ENCODE results near the gene SLC4A4. TPM values are rescaled to one million over a fixed set of nuclear protein-coding genes. Genes with fewer than 3 reads are reported as not detected.
"Not testable (repeated sequence)": the region's sequence is repeated elsewhere in the genome, so short reads cannot be mapped to it uniquely, and the experiment has no call there.

Gene SLC4A4
- total RNA-seq, 1 donor from 2014 or later: 28.5 TPM

DNA sequence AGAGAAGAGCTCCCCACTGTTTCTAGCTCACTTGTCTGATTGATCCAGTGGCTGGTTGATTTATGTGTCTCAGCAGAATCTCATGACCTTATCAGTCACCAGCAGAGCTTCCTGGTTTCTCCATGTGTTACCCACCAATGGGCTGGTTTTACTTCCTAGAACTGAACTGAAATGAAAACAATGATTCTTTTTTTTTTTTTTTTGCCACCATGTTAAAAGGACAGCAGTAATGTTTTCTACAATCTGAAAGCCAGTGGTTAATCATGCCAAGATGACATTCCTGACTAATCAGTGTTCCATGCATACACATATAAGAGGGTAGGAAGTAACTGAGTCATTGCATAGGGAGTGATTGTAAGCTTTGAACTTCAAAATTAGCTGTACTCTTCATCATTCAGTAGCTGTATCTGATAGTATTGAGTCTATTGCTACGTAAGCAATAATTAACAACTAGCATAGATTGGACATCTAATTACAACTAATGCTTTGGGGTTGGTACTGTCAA, 67.7 kb downstream of the SLC4A4 start:
- TF ChIP-seq, protein P1, sequence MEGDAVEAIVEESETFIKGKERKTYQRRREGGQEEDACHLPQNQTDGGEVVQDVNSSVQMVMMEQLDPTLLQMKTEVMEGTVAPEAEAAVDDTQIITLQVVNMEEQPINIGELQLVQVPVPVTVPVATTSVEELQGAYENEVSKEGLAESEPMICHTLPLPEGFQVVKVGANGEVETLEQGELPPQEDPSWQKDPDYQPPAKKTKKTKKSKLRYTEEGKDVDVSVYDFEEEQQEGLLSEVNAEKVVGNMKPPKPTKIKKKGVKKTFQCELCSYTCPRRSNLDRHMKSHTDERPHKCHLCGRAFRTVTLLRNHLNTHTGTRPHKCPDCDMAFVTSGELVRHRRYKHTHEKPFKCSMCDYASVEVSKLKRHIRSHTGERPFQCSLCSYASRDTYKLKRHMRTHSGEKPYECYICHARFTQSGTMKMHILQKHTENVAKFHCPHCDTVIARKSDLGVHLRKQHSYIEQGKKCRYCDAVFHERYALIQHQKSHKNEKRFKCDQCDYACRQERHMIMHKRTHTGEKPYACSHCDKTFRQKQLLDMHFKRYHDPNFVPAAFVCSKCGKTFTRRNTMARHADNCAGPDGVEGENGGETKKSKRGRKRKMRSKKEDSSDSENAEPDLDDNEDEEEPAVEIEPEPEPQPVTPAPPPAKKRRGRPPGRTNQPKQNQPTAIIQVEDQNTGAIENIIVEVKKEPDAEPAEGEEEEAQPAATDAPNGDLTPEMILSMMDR (IDR thresholded peaks at IDR 0.05): no peak
- Histone ChIP-seq H3K36me3 (no peaks in the 10 kb centered on the region), H3K4me3 (no peak overlapping the region), H3K27me3 (no peaks in the 10 kb centered on the region), H3K9me3 (no peaks in the 10 kb centered on the region), H3K27ac (no peak overlapping the region), H3K4me1 (no peaks in the 10 kb centered on the region)
- no peak for ATAC-seq
- intact Hi-C loops (cut with DNase I): no loop called here
- no peak for DNase-seq

DNA sequence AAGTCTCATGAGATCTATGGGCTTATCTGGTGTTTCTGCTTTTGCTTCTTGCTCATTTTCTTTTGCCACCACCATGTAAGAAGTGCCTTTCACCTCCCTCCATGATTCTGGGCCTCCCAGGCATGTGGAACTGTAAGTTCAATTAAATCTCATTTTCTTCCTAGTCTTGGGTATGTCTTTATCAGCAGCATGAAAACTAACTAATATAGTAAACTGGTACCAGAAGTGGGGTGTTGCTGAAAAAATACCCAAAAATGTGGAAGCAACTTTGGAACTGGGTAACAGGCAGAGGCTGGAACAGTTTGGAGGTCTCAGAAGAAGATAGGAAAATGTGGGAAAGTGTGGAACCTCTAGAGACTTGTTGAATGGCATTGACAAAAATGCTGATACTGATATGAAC, 70.1 kb downstream of the SLC4A4 start:
- H3K36me3 ChIP-seq; H3K4me1 ChIP-seq; intact Hi-C loops (cut with DNase I); DNase-seq; ATAC-seq; H3K27me3 ChIP-seq; H3K9me3 ChIP-seq; H3K27ac ChIP-seq; H3K4me3 ChIP-seq: not testable (repeated sequence)

DNA sequence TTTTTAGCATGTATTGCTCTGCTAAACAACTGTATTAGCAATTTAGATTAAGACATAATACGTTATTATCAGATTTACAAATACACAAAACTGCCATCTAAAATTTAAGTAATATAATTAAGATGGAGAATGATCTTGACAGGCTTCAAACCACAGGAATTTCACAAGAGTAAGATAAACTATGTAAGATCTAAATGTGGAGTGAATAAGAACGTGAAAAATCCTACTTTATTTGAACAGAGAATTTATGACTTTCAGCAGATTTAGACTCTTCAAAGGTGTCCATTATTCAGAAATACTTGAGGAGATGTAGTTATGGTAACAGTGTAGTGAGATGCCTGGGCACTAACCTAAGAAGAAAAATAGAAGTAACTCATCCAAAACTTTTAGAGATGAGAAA, 73.2 kb downstream of the SLC4A4 start:
- intact Hi-C loops (cut with DNase I): no loop called here
- H3K4me3 ChIP-seq: no peak overlapping the region
- H3K4me1 ChIP-seq: no peaks in the 10 kb centered on the region
- H3K36me3 ChIP-seq: no peaks in the 10 kb centered on the region
- DNase-seq (no peak), ATAC-seq (no peak)
- no peaks in the 10 kb centered on the region for H3K9me3 ChIP-seq
- TF ChIP-seq, protein P1 (IDR thresholded peaks at IDR 0.05): no peak
- no peak overlapping the region for H3K27ac ChIP-seq
- no peaks in the 10 kb centered on the region for H3K27me3 ChIP-seq

DNA sequence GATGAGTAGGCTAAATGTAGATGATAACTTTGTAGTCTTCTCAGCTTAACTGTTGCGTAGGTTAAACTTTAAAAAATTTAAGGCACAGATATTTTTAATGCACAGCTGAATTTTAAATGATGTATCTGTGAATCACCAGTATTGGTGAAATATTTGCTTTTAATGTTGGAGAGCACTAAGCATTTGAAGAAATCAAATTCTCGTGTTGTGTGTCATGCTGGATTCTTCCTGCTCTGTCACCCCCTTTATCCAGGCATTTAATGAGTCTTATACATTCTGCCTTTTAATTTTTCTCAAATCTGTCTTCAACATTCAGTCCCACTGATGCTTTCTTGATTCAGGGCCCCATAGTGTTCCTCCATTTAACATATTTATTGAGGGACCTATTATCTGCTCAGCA, 76.7 kb downstream of the SLC4A4 start:
- Histone ChIP-seq H3K27me3 (no peaks in the 10 kb centered on the region), H3K4me3 (no peak overlapping the region), H3K4me1 (no peaks in the 10 kb centered on the region), H3K27ac (no peak overlapping the region), H3K9me3 (no peaks in the 10 kb centered on the region), H3K36me3 (no peaks in the 10 kb centered on the region)
- TF ChIP-seq, protein P1 (IDR thresholded peaks at IDR 0.05): no peak
- ATAC-seq (no peak), DNase-seq (no peak)
- intact Hi-C loops (cut with DNase I): no loop called here

DNA sequence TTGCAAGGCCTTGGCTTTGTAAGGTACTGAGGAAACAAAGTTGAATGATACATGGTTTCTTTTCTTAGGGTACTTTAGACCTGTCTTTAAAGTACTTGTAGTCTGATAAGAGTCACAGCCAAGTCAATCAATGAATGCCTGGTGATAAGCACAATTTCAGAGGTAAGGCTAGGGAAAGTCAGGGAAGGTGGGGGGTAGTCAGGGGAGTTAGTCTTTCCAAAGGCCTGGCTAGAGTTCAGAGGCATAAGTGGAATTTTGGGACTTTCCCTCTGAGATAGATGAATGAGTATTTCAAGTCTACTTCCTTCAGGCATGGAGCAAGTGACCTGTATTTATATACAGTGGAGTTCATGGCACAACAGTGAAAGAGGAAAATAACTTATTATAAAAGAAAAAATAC, 78.3 kb downstream of the SLC4A4 start:
- no peaks in the 10 kb centered on the region for H3K36me3 ChIP-seq
- ATAC-seq (peak; percentile 57), DNase-seq (no peak)
- H3K9me3 ChIP-seq: no peaks in the 10 kb centered on the region
- H3K27me3 ChIP-seq: no peaks in the 10 kb centered on the region
- H3K4me1 ChIP-seq: no peaks in the 10 kb centered on the region
- intact Hi-C loops (cut with DNase I): no loop called here
- TF ChIP-seq, protein P1 (IDR thresholded peaks at IDR 0.05): no peak
- no peak overlapping the region for H3K4me3 ChIP-seq
- H3K27ac ChIP-seq: no peak overlapping the region

DNA sequence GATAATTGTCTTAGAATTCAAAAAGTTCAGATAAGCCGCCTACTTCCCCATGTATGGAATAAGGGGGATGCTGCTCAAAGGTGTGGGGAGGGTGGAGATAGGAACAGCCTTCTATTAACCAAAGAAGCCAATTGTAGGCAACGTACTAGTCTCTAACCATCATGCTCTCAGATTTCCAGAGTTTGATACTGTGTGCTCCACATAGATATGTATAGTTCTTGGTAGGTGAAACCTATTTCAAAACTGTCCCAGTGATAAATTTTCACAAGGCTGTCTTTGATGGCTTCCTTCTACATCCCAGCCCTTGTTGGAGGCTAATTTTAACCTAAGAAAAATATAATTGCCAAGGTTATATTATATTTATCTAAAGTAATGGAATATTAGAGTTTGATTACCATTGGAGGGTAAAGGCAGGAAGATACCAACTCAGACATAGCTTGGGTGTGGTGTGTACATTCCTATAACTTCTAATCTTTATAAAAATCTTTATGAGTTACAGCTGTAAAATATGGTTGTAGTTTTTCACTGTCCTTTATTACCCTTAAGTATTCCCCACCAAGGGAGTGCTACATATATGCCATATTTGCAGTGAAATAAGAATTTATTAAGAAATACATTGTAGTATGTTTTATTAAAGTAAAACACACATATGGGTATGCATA, 87.7 kb downstream of the SLC4A4 start:
- no peak overlapping the region for H3K4me3 ChIP-seq
- DNase-seq (no peak), ATAC-seq (no peak)
- no peaks in the 10 kb centered on the region for H3K4me1 ChIP-seq
- no peaks in the 10 kb centered on the region for H3K9me3 ChIP-seq
- H3K27me3 ChIP-seq: no peaks in the 10 kb centered on the region
- TF ChIP-seq, protein P1 (IDR thresholded peaks at IDR 0.05): no peak
- intact Hi-C loops (cut with DNase I): no loop called here
- no peaks in the 10 kb centered on the region for H3K36me3 ChIP-seq
- H3K27ac ChIP-seq: no peak overlapping the region
